ENCODE measurements around the gene ATAD3C. TPM values are rescaled to one million over a fixed set of nuclear protein-coding genes. Genes with fewer than 3 reads are reported as not detected.
"Not testable (repeated sequence)": the region's sequence is repeated elsewhere in the genome, so short reads cannot be mapped to it uniquely, and the experiment has no call there.

The ATAD3C gene
- total RNA-seq, 2 donors from 2014 or later, result 1.1 to 1.9 TPM

GRCh38 chr1:1426496-1427105, 22.9 kb upstream of the ATAD3C start:
- no peak overlapping the region for H3K27ac Mint-ChIP-seq
- no peaks in the 10 kb centered on the region for H3K36me3 Mint-ChIP-seq
- DNase-seq (ENCODE audit: low spot score in 2 of 2) (no peak), ATAC-seq (peak in 1 of 2 donors; percentile 46)
- H3K9me3 Mint-ChIP-seq, result no peaks in the 10 kb centered on the region

- DNase-seq (ENCODE audit: low spot score in 2 of 2) (no peak), ATAC-seq (no peak)
- Mint-ChIP-seq H3K36me3 (no peaks in the 10 kb centered on the region), H3K9me3 (no peaks in the 10 kb centered on the region), H3K27ac (no peak overlapping the region)
These were observed 22.2 kb upstream of the ATAD3C start for GRCh38 chr1:1427106-1427819.

- H3K27ac Mint-ChIP-seq, result no peak overlapping the region
- ATAC-seq (no peak), DNase-seq (ENCODE audit: low spot score in 2 of 2) (no peak)
- no peaks in the 10 kb centered on the region for H3K9me3 Mint-ChIP-seq
- H3K36me3 Mint-ChIP-seq, result no peaks in the 10 kb centered on the region
These were observed 21.7 kb upstream of the ATAD3C start for GRCh38 chr1:1427820-1428148.

- no peaks in the 10 kb centered on the region for H3K9me3 Mint-ChIP-seq
- no peaks in the 10 kb centered on the region for H3K36me3 Mint-ChIP-seq
- ATAC-seq (no peak), DNase-seq (ENCODE audit: low spot score in 2 of 2) (no peak)
- no peak overlapping the region for H3K27ac Mint-ChIP-seq
These were observed 21.3 kb upstream of the ATAD3C start for GRCh38 chr1:1428174-1428573.

GRCh38 chr1:1428967-1429366, 20.5 kb upstream of the ATAD3C start:
- not testable (repeated sequence) for H3K9me3 Mint-ChIP-seq; H3K27ac Mint-ChIP-seq; ATAC-seq; H3K36me3 Mint-ChIP-seq; DNase-seq (ENCODE audit: low spot score in 2 of 2)

- no peaks in the 10 kb centered on the region for H3K36me3 Mint-ChIP-seq
- DNase-seq (ENCODE audit: low spot score in 2 of 2) (no peak), ATAC-seq (no peak)
- H3K9me3 Mint-ChIP-seq, result no peaks in the 10 kb centered on the region
- no peak overlapping the region for H3K27ac Mint-ChIP-seq
These were observed 19.8 kb upstream of the ATAD3C start for GRCh38 chr1:1429671-1430073.

- no peaks in the 10 kb centered on the region for H3K9me3 Mint-ChIP-seq
- no peak overlapping the region for H3K27ac Mint-ChIP-seq
- no peaks in the 10 kb centered on the region for H3K36me3 Mint-ChIP-seq
- ATAC-seq (no peak), DNase-seq (ENCODE audit: low spot score in 2 of 2) (no peak)
These were observed 19.1 kb upstream of the ATAD3C start for GRCh38 chr1:1430114-1430982.

GRCh38 chr1:1430992-1431844, 18.3 kb upstream of the ATAD3C start:
- DNase-seq (ENCODE audit: low spot score in 2 of 2) (no peak), ATAC-seq (no peak)
- Mint-ChIP-seq H3K27ac (no peak overlapping the region), H3K36me3 (no peaks in the 10 kb centered on the region), H3K9me3 (no peaks in the 10 kb centered on the region)

- no peak for DNase-seq (ENCODE audit: low spot score in 2 of 2)
- Mint-ChIP-seq H3K9me3 (no peaks in the 10 kb centered on the region), H3K36me3 (no peaks in the 10 kb centered on the region), H3K27ac (no peak overlapping the region)
- ATAC-seq, result no peak
These were observed 17.6 kb upstream of the ATAD3C start for GRCh38 chr1:1431845-1432273.

- no peak overlapping the region for H3K27ac Mint-ChIP-seq
- no peaks in the 10 kb centered on the region for H3K36me3 Mint-ChIP-seq
These were observed 17.1 kb upstream of the ATAD3C start for GRCh38 chr1:1432274-1432950.

GRCh38 chr1:1432951-1433803, 16.3 kb upstream of the ATAD3C start:
- Mint-ChIP-seq H3K9me3 (no peaks in the 10 kb centered on the region), H3K27ac (no peak overlapping the region), H3K36me3 (no peaks in the 10 kb centered on the region)
- ATAC-seq (peak in 1 of 2 donors; percentile 18), DNase-seq (ENCODE audit: low spot score in 2 of 2) (no peak)

More at GRCh38 chr1:1432274-1432950, 17.1 kb upstream of the ATAD3C start:
- no peaks in the 10 kb centered on the region for H3K9me3 Mint-ChIP-seq
- DNase-seq (ENCODE audit: low spot score in 2 of 2) (no peak), ATAC-seq (no peak)

GRCh38 chr1:1433804-1434130, 15.7 kb upstream of the ATAD3C start:
- peak; percentile 75 to 89 for ATAC-seq
- H3K36me3 Mint-ChIP-seq, result no peaks in the 10 kb centered on the region

GRCh38 chr1:1434131-1434823, 15.2 kb upstream of the ATAD3C start:
- ATAC-seq, result peak; percentile 4 to 8
- no peaks in the 10 kb centered on the region for H3K9me3 Mint-ChIP-seq
- no peaks in the 10 kb centered on the region for H3K36me3 Mint-ChIP-seq
- H3K27ac Mint-ChIP-seq, result no peak overlapping the region
- DNase-seq (ENCODE audit: low spot score in 2 of 2), result no peak

More at GRCh38 chr1:1433804-1434130, 15.7 kb upstream of the ATAD3C start:
- Mint-ChIP-seq H3K9me3 (no peaks in the 10 kb centered on the region), H3K27ac (no peak overlapping the region)
- DNase-seq (ENCODE audit: low spot score in 2 of 2), result peak in 1 of 2 donors; percentile 56

GRCh38 chr1:1434824-1435105, 14.7 kb upstream of the ATAD3C start:
- no peaks in the 10 kb centered on the region for H3K9me3 Mint-ChIP-seq
- ATAC-seq (no peak), DNase-seq (ENCODE audit: low spot score in 2 of 2) (no peak)
- H3K27ac Mint-ChIP-seq, result no peak overlapping the region
- no peaks in the 10 kb centered on the region for H3K36me3 Mint-ChIP-seq
